B cell (primary cell): ENCODE data around the gene SLC66A1.

Source experiments
- EZH2 ChIP-seq: IDR thresholded peaks from 2 replicates; pipeline ENCODE4 v1.6.1; 2012; ENCODE audit warnings: borderline replicate concordance, low read depth, mild to moderate bottlenecking, moderate library complexity, low read length; ENCODE audit not compliant: insufficient read depth, poor library complexity, severe bottlenecking
- TF ChIP-seq, protein P1 (sequence below): fragments of 200-600 bp; IDR thresholded peaks from one replicate; pipeline ENCODE4 v1.8.0; 2022; ENCODE audit warnings: antibody characterized with exemption, mild to moderate bottlenecking

DNA sequence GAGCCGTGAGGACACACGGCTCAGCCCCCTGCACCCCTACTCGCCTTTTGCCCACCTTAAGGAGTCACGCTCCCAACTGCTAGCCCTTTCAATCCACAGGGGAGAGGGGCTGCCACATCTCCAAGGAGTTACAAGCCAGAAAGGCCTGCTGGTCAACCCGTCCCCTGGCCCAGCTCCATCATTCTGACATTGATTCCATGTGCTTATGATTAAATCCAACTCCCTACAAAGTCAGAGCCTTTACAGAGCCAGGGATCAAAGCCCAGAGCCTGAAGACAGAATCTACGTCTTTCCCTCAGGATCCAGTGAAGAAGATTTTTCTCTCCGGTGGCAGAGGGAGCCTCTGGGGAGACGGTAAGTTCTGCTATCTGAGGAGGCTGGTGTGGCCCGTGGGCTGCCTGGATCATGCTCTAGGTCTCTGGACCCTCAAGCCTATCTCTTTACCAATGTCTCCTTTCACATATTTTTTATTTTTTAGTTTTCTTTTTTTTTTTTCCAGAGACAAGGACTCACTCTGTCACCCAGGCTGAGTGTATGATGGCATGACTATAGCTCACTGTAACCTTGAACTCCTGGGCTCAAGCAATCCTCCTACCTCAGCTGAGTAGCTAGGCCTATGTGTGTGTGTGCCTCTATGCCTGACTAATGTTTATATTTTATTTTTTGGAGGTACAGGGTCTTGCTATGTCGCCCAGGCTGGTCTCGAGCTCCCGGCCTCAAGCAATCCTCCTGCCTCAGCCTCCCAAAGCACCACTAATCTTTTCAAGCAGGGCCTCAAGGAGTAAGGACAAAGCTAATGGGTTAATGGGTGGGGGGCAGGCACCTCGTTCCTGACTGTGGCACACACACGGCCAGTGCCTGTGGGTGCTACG, 61.3 kb downstream of the SLC66A1 start:
- TF ChIP-seq, protein P1, sequence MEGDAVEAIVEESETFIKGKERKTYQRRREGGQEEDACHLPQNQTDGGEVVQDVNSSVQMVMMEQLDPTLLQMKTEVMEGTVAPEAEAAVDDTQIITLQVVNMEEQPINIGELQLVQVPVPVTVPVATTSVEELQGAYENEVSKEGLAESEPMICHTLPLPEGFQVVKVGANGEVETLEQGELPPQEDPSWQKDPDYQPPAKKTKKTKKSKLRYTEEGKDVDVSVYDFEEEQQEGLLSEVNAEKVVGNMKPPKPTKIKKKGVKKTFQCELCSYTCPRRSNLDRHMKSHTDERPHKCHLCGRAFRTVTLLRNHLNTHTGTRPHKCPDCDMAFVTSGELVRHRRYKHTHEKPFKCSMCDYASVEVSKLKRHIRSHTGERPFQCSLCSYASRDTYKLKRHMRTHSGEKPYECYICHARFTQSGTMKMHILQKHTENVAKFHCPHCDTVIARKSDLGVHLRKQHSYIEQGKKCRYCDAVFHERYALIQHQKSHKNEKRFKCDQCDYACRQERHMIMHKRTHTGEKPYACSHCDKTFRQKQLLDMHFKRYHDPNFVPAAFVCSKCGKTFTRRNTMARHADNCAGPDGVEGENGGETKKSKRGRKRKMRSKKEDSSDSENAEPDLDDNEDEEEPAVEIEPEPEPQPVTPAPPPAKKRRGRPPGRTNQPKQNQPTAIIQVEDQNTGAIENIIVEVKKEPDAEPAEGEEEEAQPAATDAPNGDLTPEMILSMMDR: no peak
- no peak for TF ChIP-seq EZH2
